BE2C (cell line): Measurements from ENCODE around the gene GLB1L2.
"Not testable (repeated sequence)": the region's sequence is repeated elsewhere in the genome, so short reads cannot be mapped to it uniquely, and the experiment has no call there.

Source experiments
- DNase-seq: peaks from one replicate; pipeline ENCODE4 v3.0.0-alpha.2; 2020
- H3K27me3 ChIP-seq: fragments of 250-450 bp; sonication (Bioruptor Pico); 2 replicates; pipeline ENCODE4 v1.5.1; 2020; ENCODE audit warnings: mild to moderate bottlenecking
- H3K36me3 ChIP-seq: fragments of 250-450 bp; sonication (Bioruptor Pico); 2 replicates; pipeline ENCODE4 v1.5.1; 2020; ENCODE audit warnings: mild to moderate bottlenecking
- H3K4me1 ChIP-seq: fragments of 250-450 bp; sonication (Bioruptor Pico); 2 replicates; pipeline ENCODE4 v1.5.1; 2020
- H3K4me3 ChIP-seq: 2 replicates; pipeline ENCODE4 v1.5.1; 2011; ENCODE audit warnings: low read depth, low read length
- H3K9me3 ChIP-seq: fragments of 250-450 bp; sonication (Bioruptor Pico); 2 replicates; pipeline ENCODE4 v1.5.1; 2020
- CTCF ChIP-seq: IDR thresholded peaks from 2 replicates; pipeline ENCODE4 v1.5.1; 2012; ENCODE audit warnings: mild to moderate bottlenecking, low read depth, low read length

Gene GLB1L2

GRCh38 chr11:134313821-134314607 lies 17.8 kb upstream of the GLB1L2 start:
- no peak overlapping the region for H3K4me3 ChIP-seq
- no peak for DNase-seq
- no peaks in the 10 kb centered on the region for H3K36me3 ChIP-seq
- H3K4me1 ChIP-seq = no peaks in the 10 kb centered on the region
- H3K9me3 ChIP-seq = peaks cover 6% of the 10 kb centered on the region; the same call in 1 of the 2 replicates
- TF ChIP-seq CTCF = no peak
- peaks cover 16% of the 10 kb centered on the region for H3K27me3 ChIP-seq

GRCh38 chr11:134317103-134317502 lies 14.7 kb upstream of the GLB1L2 start:
- H3K36me3 ChIP-seq = no peaks in the 10 kb centered on the region
- peaks cover 16% of the 10 kb centered on the region for H3K27me3 ChIP-seq
- no peaks in the 10 kb centered on the region for H3K4me1 ChIP-seq
- TF ChIP-seq CTCF = no peak
- DNase-seq = no peak
- H3K9me3 ChIP-seq = peaks cover 6% of the 10 kb centered on the region; the same call in 1 of the 2 replicates
- no peak overlapping the region for H3K4me3 ChIP-seq

- H3K9me3 ChIP-seq, H3K36me3 ChIP-seq, H3K4me3 ChIP-seq, H3K4me1 ChIP-seq, DNase-seq: not testable (repeated sequence)
- peaks cover 13% of the 10 kb centered on the region for H3K27me3 ChIP-seq
Observed at GRCh38 chr11:134321373-134321772, 10.4 kb upstream of the GLB1L2 start.

- DNase-seq = no peak
- H3K27me3 ChIP-seq = peaks cover 5% of the 10 kb centered on the region; the same call in 1 of the 2 replicates
- H3K4me1 ChIP-seq = no peaks in the 10 kb centered on the region
- H3K36me3 ChIP-seq = no peaks in the 10 kb centered on the region
- no peaks in the 10 kb centered on the region for H3K9me3 ChIP-seq
- H3K4me3 ChIP-seq = no peak overlapping the region
- TF ChIP-seq CTCF = no peak
Observed at GRCh38 chr11:134322553-134322952, 9.2 kb upstream of the GLB1L2 start.

- peaks cover 20% of the 10 kb centered on the region for H3K27me3 ChIP-seq
- H3K36me3 ChIP-seq = no peaks in the 10 kb centered on the region
- no peak for DNase-seq
- H3K4me1 ChIP-seq = no peaks in the 10 kb centered on the region; the same call in 1 of the 2 replicates
- no peak for TF ChIP-seq CTCF
- H3K4me3 ChIP-seq = no peak overlapping the region
- no peaks in the 10 kb centered on the region for H3K9me3 ChIP-seq
Observed at GRCh38 chr11:134328433-134328832, 3.4 kb upstream of the GLB1L2 start.

- TF ChIP-seq CTCF = no peak
- no peaks in the 10 kb centered on the region; the same call in 1 of the 2 replicates for H3K4me1 ChIP-seq
- no peak for DNase-seq
- no peaks in the 10 kb centered on the region for H3K9me3 ChIP-seq
- H3K36me3 ChIP-seq = no peaks in the 10 kb centered on the region
- peak overlapping the region; percentile 7; the same call in 1 of the 2 replicates for H3K4me3 ChIP-seq
- H3K27me3 ChIP-seq = peaks cover 15% of the 10 kb centered on the region
Observed at GRCh38 chr11:134330611-134331353, 1.0 kb upstream of the GLB1L2 start.
